Activated naive CD4-positive, alpha-beta T cell treated with anti-CD3 and anti-CD28 coated beads for 36 hours (primary cell): ENCODE measurements around the gene PEX13. TPM values are rescaled to one million over a fixed set of nuclear protein-coding genes. Genes with fewer than 3 reads are reported as not detected.
"Not testable (repeated sequence)": the region's sequence is repeated elsewhere in the genome, so short reads cannot be mapped to it uniquely, and the experiment has no call there.

Experiments used
- CTCF ChIA-PET: fragments of 350-600 bp; sonication (Branson Sonifier 250); formaldehyde crosslinking; loops from one replicate; lab custom pipeline; 2021; ENCODE audit warnings: antibody characterized with exemption; lab: Charles Lee
- DNase-seq: peaks from one replicate; pipeline ENCODE4 v3.0.0-alpha.2; 2020
- H3K27ac Mint-ChIP-seq: one replicate; pipeline ENCODE4 v1.8.0; 2021; ENCODE audit warnings: mild to moderate bottlenecking, mixed read lengths
- H3K27me3 Mint-ChIP-seq: one replicate; pipeline ENCODE4 v1.8.0; 2021; ENCODE audit warnings: low read depth, mixed read lengths
- H3K36me3 Mint-ChIP-seq: one replicate; pipeline ENCODE4 v1.8.0; 2021; ENCODE audit warnings: low read depth, mixed read lengths
- H3K4me1 Mint-ChIP-seq: one replicate; pipeline ENCODE4 v1.8.0; 2021; ENCODE audit warnings: low read depth, mixed read lengths
- H3K4me3 Mint-ChIP-seq: one replicate; pipeline ENCODE4 v1.8.0; 2021; ENCODE audit warnings: mild to moderate bottlenecking, moderate library complexity, mixed read lengths
- H3K9me3 Mint-ChIP-seq: one replicate; pipeline ENCODE4 v1.8.0; 2021; ENCODE audit warnings: mixed read lengths
- intact Hi-C: fragments of 100-400 bp; cut with micrococcal nuclease; formaldehyde crosslinking; loops from one replicate; pipeline ENCODE4 v1.15.1; 2023
- total RNA-seq, 2 experiments: library from RNA; stranded (reverse); gene quantifications; one replicate each; pipeline ENCODE4 v1.2.3, GENCODE V29; 2021

PEX13 gene, protein sequence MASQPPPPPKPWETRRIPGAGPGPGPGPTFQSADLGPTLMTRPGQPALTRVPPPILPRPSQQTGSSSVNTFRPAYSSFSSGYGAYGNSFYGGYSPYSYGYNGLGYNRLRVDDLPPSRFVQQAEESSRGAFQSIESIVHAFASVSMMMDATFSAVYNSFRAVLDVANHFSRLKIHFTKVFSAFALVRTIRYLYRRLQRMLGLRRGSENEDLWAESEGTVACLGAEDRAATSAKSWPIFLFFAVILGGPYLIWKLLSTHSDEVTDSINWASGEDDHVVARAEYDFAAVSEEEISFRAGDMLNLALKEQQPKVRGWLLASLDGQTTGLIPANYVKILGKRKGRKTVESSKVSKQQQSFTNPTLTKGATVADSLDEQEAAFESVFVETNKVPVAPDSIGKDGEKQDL
- total RNA-seq: 10 to 100 TPM; 16.0 to 17.1 TPM

DNA sequence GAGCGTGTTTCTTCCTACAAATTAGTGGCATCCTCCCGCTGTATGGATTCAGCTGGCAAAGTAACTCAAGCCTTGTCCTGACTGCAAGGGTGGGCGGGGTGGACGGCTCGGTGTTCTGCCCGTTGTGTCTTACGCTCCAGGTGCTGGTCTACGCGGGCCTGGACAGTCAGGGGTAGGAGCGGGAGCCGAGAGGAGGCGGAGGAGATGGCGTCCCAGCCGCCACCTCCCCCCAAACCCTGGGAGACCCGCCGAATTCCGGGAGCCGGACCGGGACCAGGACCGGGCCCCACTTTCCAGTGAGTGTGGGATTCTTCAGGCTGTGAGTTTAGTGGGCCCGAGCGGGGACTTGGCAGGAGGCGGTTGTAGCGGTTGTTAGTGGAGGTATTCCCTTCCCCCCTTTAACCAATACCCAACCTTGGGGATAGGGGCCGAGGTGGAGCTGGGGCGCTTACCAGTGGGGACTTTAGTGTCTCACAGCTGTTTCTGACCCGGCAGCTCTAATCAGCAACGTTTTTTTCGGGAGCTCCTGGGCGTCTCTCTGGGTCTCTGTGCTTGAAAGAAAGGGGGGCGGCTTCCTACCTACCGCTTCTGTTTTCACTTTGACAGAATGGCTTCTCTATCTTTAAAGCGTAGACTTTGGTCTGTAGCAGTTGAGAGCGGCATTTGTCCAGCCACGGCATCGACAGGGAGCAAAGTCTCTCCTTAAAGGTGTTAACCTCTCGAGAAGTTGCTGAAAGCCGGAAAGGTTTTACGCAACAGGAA lies at the start of gene PEX13, which contains the start of gene PUS10:
Gene PEX13 (plus strand): TSS at position 165 of the 762 bp plus-strand sequence. CDS start 40 bp downstream, at position 205.
Gene PUS10 (minus strand): TSS at position 700 of the 762 bp plus-strand sequence. CDS start 6,365 bp downstream, outside the sequence.
- H3K36me3 Mint-ChIP-seq: peaks cover 15% of the 10 kb centered on the region
- peaks cover 43% of the 10 kb centered on the region for H3K4me1 Mint-ChIP-seq
- CTCF ChIA-PET: interaction anchor here (0.6 to 2.2 kb wide), 6 partner anchors 18 to 262 kb away, joined by 3 to 7 read pairs (median 3); no protein-coding TSS in a partner anchor
- no peaks in the 10 kb centered on the region for H3K9me3 Mint-ChIP-seq
- H3K27me3 Mint-ChIP-seq: no peaks in the 10 kb centered on the region
- peak; percentile 76 for DNase-seq
- peak within 1 kb of the TSS; percentile 98 for H3K4me3 Mint-ChIP-seq
- H3K27ac Mint-ChIP-seq: peak within 1 kb of the TSS; percentile 95
- intact Hi-C loops: loop anchor here (1.0 to 10.0 kb wide), 15 partner anchors 41 to 835 kb away; partner anchors contain the start of genes BCL11A, FAM161A, PAPOLG and REL

DNA sequence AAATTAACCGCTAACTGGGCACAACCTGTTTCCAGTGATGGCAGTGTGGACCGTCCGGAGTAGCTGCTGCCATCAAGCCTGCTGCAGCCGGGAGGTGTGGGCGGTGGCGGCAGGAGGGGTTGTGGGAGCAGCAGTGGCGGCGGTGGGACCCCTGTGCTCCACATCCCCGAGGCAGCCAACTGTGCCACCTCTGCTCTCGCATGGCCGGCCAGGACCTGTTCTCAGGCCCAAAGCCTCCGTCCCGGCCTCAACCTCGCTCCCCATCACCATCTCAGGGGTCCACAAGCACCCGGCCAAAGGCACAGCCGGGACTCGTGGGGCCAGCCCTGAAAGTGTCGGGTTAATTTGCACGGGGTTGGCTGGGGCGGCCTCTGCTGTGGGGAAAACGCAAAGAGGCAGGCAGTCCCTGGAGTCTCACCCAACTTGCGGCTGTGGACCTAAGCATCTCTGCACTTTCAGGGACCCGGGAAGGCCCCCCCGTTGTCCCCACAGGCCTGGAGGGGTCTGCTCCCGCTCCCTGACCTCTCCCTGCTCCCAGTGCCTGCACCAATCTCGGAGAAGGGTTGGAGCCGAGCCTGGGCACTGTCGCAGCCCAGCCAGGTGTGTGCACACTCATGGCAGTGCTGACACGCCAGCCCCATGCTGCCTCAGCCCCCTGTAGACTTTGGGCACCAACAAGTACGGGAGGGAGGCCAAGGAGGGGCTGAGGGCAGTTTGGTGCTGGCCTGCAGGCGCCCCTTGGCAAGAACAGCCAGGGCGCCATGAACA lies 44.4 kb upstream of the PEX13 start:
- Mint-ChIP-seq H3K4me1 (peaks cover 62% of the 10 kb centered on the region), H3K9me3 (peaks cover 1% of the 10 kb centered on the region), H3K36me3 (peaks cover 2% of the 10 kb centered on the region), H3K27me3 (no peaks in the 10 kb centered on the region), H3K27ac (no peak overlapping the region), H3K4me3 (no peak overlapping the region)
- CTCF ChIA-PET: interaction anchor here (1.6 kb wide), 1 partner anchor 154 kb away, joined by 5 read pairs; no protein-coding TSS in a partner anchor
- no peak for DNase-seq
- intact Hi-C loops: loop anchor here (5.0 to 10.0 kb wide), 2 partner anchors 418 to 1224 kb away; partner anchors contain the start of genes B3GNT2 and BCL11A

DNA sequence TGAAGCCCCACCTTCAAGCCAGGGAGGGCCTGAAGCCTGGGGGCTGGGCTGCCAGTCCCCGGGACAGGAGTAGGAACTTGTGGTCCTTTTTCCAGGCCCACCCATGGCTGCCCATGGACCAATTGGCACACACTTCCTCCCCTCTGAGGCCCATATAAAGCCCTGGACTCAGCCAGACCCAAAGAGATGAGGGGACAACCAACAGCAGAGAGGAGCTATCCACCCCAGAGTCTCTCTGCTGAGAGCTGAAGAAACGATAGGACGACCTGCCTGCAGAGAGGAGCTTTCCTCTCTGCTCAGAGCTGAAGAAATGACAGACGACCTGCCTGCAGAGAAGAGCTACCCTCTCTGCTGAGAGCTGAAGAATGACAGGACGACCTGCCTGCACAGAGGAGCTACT lies 43.8 kb upstream of the PEX13 start:
- Mint-ChIP-seq H3K27me3 (no peaks in the 10 kb centered on the region), H3K36me3 (peaks cover 2% of the 10 kb centered on the region), H3K4me1 (peaks cover 60% of the 10 kb centered on the region), H3K9me3 (peaks cover 1% of the 10 kb centered on the region), H3K27ac (no peak overlapping the region), H3K4me3 (no peak overlapping the region)
- CTCF ChIA-PET: interaction anchor here (0.9 to 1.8 kb wide), 6 partner anchors 13 to 155 kb away, joined by 3 to 5 read pairs (median 3); partner anchors contain the start of gene REL
- intact Hi-C loops: loop anchor here (5.0 to 10.0 kb wide), 2 partner anchors 419 to 1224 kb away; partner anchors contain the start of genes B3GNT2 and BCL11A
- no peak for DNase-seq

DNA sequence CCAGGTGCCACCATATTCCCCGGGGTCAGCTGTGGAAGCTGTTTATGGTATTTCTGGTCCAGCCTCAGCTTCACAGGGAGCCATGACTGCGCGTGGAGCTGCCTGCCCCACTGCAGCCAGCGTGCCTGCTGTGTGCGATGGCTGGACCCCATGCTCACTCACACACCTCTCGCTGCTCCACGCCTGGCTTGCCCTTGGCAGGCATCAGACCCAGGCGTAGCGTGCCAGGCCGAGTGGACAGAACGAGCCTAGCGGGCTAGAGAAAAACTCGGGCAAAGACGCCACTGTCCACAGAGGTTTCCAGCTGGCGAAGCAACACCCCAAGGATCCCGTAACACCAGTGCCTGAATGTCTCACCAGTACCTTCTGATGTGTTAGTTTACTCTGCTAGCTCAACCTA lies 42.9 kb upstream of the PEX13 start:
- Mint-ChIP-seq H3K4me1 (peaks cover 58% of the 10 kb centered on the region), H3K4me3 (no peak overlapping the region), H3K36me3 (peaks cover 2% of the 10 kb centered on the region), H3K9me3 (peaks cover 1% of the 10 kb centered on the region), H3K27ac (no peak overlapping the region), H3K27me3 (no peaks in the 10 kb centered on the region)
- intact Hi-C loops: loop anchor here (5.0 to 10.0 kb wide), 2 partner anchors 420 to 1223 kb away; partner anchors contain the start of genes B3GNT2 and BCL11A
- no peak for DNase-seq
- CTCF ChIA-PET: interaction anchor here (0.9 to 1.8 kb wide), 5 partner anchors 14 to 155 kb away, joined by 3 to 5 read pairs (median 3); partner anchors contain the start of gene REL

DNA sequence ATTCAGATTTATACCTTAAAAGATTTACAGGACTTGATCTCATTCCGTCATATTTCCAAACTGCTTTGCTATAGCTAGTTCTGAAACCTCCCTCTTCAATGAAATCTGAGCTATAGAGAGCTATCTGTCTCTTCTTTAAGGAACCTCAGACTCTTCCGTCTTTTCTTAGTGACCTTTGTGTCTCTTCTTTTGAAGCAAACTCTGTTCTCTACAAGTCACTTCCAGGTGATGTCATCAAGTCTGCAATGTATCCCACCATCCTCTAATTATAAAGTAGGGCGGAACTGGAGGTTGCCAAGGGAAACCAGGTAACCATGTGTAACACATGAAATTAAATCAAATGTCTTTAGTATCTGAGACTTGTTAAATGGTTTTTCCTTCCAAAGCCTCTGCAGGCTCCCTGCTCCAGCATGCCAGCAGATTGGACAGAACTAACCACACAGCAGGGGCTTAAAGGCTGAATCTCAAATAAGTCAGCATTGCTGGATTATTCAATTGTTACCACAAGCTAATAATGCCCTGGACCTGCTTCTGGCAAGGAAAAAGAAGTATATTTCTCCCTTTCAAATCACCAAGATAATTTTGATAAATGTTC lies 41.2 kb upstream of the PEX13 start:
- Mint-ChIP-seq H3K36me3 (peaks cover 2% of the 10 kb centered on the region), H3K4me1 (peaks cover 58% of the 10 kb centered on the region), H3K27me3 (no peaks in the 10 kb centered on the region), H3K27ac (peak overlapping the region; percentile 27), H3K4me3 (no peak overlapping the region), H3K9me3 (peaks cover 1% of the 10 kb centered on the region)
- DNase-seq: no peak
- CTCF ChIA-PET: interaction anchor here (0.6 to 2.1 kb wide), 2 partner anchors 22 to 212 kb away, joined by 4 to 9 read pairs; no protein-coding TSS in a partner anchor
- intact Hi-C loops: loop anchor here (2.0 to 10.0 kb wide), 4 partner anchors 20 to 560 kb away; partner anchors contain the start of genes BCL11A and PEX13

DNA sequence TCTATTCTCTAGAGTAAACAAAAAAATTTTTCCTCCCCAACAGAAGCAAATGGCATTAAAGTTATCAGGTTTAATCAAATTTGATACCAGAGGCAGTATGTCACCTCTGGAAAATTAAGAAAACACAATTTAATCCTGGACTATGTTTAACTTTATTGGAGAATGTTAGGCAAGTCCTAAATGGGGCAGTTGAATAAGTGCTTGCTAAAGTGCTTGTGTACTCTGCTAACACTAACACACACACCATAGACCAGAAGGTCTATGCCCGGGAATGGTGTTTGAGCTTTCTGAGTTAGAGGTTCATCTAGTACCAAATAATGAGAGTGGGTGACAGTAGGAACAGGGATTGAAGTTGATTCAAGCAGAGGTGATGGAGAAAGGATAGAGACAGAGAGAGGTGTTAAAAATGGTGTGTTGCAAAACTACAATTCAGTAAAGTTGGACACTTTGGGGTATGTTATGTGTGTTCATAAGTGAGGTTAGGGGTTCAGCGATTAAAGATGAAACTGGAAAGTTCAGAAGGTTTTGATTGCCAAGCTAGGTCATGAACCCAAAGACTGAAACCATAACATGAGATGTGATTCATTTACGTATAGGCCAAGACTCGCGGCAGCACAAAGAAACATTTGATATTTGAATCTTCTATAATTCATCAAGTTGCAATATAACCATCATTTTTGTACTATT lies 40.5 kb upstream of the PEX13 start:
- CTCF ChIA-PET: interaction anchor here (0.6 to 2.1 kb wide), 3 partner anchors 18 to 213 kb away, joined by 3 to 9 read pairs (median 4); no protein-coding TSS in a partner anchor
- peak overlapping the region; percentile 69 for H3K27ac Mint-ChIP-seq
- H3K27me3 Mint-ChIP-seq: no peaks in the 10 kb centered on the region
- H3K36me3 Mint-ChIP-seq: peaks cover 2% of the 10 kb centered on the region
- H3K4me3 Mint-ChIP-seq: no peak overlapping the region
- intact Hi-C loops: loop anchor here (1.0 to 10.0 kb wide), 10 partner anchors 20 to 560 kb away; partner anchors contain the start of genes BCL11A and PEX13
- peaks cover 53% of the 10 kb centered on the region for H3K4me1 Mint-ChIP-seq
- DNase-seq: peak; percentile 48
- H3K9me3 Mint-ChIP-seq: peaks cover 1% of the 10 kb centered on the region

DNA sequence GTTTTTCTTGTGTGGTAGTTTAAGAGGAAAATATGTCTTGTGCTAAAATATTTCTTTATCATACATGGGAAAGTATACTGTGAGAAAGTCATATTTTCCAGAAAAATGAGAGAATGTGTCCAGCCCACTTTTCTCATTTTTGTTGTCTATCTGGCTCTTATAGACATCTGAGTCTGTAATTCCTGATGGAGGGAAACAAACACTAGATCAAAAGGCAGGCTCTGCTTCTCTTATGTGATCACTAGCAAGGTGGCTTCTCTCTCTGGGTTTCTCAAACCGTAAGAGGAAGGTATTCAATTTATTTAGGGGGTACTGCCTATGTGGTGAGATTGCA lies 40.0 kb upstream of the PEX13 start:
- intact Hi-C loops: loop anchor here (1.0 to 10.0 kb wide), 10 partner anchors 19 to 559 kb away; partner anchors contain the start of genes BCL11A and PEX13
- DNase-seq: no peak
- Mint-ChIP-seq H3K36me3 (peaks cover 2% of the 10 kb centered on the region), H3K27me3 (no peaks in the 10 kb centered on the region), H3K27ac (peak overlapping the region; percentile 69), H3K4me3 (no peak overlapping the region), H3K4me1 (peaks cover 48% of the 10 kb centered on the region), H3K9me3 (no peaks in the 10 kb centered on the region)
- CTCF ChIA-PET: interaction anchor here (0.7 to 2.1 kb wide), 3 partner anchors 18 to 765 kb away, joined by 3 to 9 read pairs (median 4); no protein-coding TSS in a partner anchor

DNA sequence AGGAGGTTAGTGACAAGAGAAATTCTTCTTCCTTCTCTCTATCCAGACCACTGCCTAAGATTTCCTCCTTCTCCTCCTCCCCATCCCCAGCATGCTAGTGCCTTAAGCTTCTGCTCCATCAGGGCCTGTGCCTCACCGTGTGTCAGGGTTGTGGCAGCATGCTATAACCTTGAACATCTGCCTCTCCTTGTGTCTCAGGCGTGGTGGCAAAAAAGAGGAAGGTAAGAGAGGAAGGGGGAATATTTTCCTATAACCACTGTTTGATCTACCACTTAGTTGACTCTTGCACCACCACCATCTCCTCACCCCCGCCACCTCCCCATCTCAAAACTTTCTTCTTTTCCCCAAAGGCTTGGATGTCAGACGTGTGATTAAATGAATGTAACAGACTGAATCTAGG lies 38.3 kb upstream of the PEX13 start:
- no peaks in the 10 kb centered on the region for H3K27me3 Mint-ChIP-seq
- H3K9me3 Mint-ChIP-seq: no peaks in the 10 kb centered on the region
- no peak overlapping the region for H3K27ac Mint-ChIP-seq
- CTCF ChIA-PET: no interaction called here
- DNase-seq: no peak
- peaks cover 2% of the 10 kb centered on the region for H3K36me3 Mint-ChIP-seq
- peaks cover 47% of the 10 kb centered on the region for H3K4me1 Mint-ChIP-seq
- H3K4me3 Mint-ChIP-seq: no peak overlapping the region
- intact Hi-C loops: loop anchor here (10.0 kb wide), 1 partner anchor 424 kb away; the partner anchor contains the start of gene BCL11A

DNA sequence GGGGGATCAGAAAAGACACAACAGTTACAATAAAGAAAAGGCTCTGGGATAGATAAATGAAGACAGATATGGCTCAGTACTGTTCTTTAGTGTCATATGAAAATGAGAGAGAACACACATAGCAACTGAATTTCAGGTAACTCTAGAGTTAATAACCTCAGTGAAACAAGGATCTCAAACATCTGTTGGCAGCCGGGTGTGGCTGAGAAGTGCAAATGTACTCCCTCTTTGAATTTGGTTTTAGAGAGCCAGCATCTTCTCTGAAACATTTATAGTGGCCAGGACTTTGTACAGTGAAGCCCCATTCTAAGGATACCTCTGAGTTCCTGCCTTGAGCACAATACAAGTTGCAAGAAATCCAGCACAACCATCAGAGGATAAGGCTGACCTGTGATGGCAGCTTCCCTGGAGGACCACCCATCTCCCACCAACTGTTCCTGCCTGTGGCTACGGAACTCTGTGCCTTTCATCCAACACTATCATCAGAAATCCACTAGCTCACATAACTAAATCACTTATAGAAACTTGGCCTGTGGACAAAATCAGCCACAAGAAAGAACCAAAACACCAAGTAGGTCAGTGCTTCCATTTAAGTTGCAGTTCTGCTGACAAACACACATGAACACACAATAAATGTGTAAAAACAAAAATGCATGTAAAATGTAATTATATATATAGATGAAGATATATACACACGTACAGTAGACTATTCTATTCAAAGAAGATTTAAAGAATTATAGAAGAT lies 37.3 kb upstream of the PEX13 start:
- CTCF ChIA-PET: interaction anchor here (0.6 kb wide), 1 partner anchor 323 kb away, joined by 4 read pairs; no protein-coding TSS in a partner anchor
- Mint-ChIP-seq H3K36me3 (no peaks in the 10 kb centered on the region), H3K9me3 (no peaks in the 10 kb centered on the region), H3K4me3 (no peak overlapping the region), H3K27ac (no peak overlapping the region), H3K27me3 (no peaks in the 10 kb centered on the region), H3K4me1 (peaks cover 37% of the 10 kb centered on the region)
- DNase-seq: no peak
- intact Hi-C loops: no loop called here

DNA sequence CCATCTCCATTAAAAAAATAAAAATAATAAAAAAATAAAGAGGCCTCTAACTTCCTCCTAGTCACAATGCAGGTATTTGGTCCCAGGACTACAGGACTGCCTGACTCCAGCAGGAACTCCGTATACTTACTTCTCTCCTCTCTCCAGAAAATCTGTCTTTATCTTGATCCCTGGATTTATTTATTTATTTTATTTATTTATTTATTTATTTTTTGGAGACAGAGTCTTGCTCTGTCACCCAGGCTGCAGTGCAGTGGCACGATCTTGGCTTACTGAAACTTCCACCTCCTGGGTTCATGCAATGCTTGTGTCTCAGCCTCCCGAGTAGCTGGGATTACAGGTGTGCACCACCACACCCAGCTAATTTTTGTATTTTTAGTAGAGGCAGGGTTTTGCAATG lies 35.5 kb upstream of the PEX13 start:
- H3K27ac Mint-ChIP-seq, intact Hi-C loops, H3K27me3 Mint-ChIP-seq, H3K4me3 Mint-ChIP-seq, H3K36me3 Mint-ChIP-seq, H3K9me3 Mint-ChIP-seq, DNase-seq: not testable (repeated sequence)
- H3K4me1 Mint-ChIP-seq: peaks cover 21% of the 10 kb centered on the region
- CTCF ChIA-PET: interaction anchor here (1.0 to 1.2 kb wide), 2 partner anchors 20 to 164 kb away, joined by 3 read pairs; no protein-coding TSS in a partner anchor
